Stimulated activated CD4-positive, alpha-beta T cell treated with anti-CD3 and anti-CD28 coated beads, Interleukin-4, amount 100 ng/mL, for 1 hour (primary cell): Measurements from ENCODE around the gene MARK3.

Experiments used
- DNase-seq: peaks from one replicate; pipeline ENCODE4 v3.0.0-alpha.2; 2020

MARK3 gene

GRCh38 chr14:103370087-103370486 is 15.1 kb upstream of the MARK3 start:
- DNase-seq = no peak

- no peak for DNase-seq
These were observed 13.2 kb upstream of the MARK3 start for GRCh38 chr14:103372017-103372416.

GRCh38 chr14:103372552-103373304 is 12.5 kb upstream of the MARK3 start:
- DNase-seq = no peak

- DNase-seq = no peak
These were observed 11.1 kb upstream of the MARK3 start for GRCh38 chr14:103374121-103374520.

GRCh38 chr14:103377522-103378037 is 7.6 kb upstream of the MARK3 start:
- no peak for DNase-seq

- DNase-seq = no peak
These were observed 7.0 kb upstream of the MARK3 start for GRCh38 chr14:103378038-103378854.

GRCh38 chr14:103380719-103381377 is 4.4 kb upstream of the MARK3 start:
- no peak for DNase-seq

GRCh38 chr14:103382376-103382775 is 2.8 kb upstream of the MARK3 start:
- DNase-seq = no peak

- DNase-seq = no peak
These were observed 614 bp upstream of the MARK3 start for GRCh38 chr14:103384450-103385151.

GRCh38 chr14:103385929-103386712 is 906 bp downstream of the MARK3 start:
- DNase-seq = peak; percentile 38

GRCh38 chr14:103386713-103387329 is 1.6 kb downstream of the MARK3 start:
- DNase-seq = no peak

- no peak for DNase-seq
These were observed 3.4 kb downstream of the MARK3 start for GRCh38 chr14:103388664-103389063.

- DNase-seq = no peak
These were observed 5.4 kb downstream of the MARK3 start for GRCh38 chr14:103390605-103391004.

GRCh38 chr14:103391048-103391447 is 5.8 kb downstream of the MARK3 start:
- DNase-seq = peak; percentile 36

GRCh38 chr14:103392106-103392505 is 6.9 kb downstream of the MARK3 start:
- no peak for DNase-seq

- no peak for DNase-seq
These were observed 7.4 kb downstream of the MARK3 start for GRCh38 chr14:103392572-103392971.

- DNase-seq = no peak
These were observed 7.9 kb downstream of the MARK3 start for GRCh38 chr14:103393070-103393469.

- DNase-seq = no peak
These were observed 8.7 kb downstream of the MARK3 start for GRCh38 chr14:103393676-103394626.

GRCh38 chr14:103395244-103395643 is 10.0 kb downstream of the MARK3 start:
- DNase-seq = no peak

GRCh38 chr14:103396463-103396862 is 11.2 kb downstream of the MARK3 start:
- DNase-seq = no peak
